Lower lobe of right lung (tissue), 2 donors: ENCODE measurements around the gene KATNBL1. TPM values are rescaled to one million over a fixed set of nuclear protein-coding genes. Genes with fewer than 3 reads are reported as not detected.
"Not testable (repeated sequence)": the region's sequence is repeated elsewhere in the genome, so short reads cannot be mapped to it uniquely, and the experiment has no call there.

Experiments used
- ATAC-seq, 2 donors: fragments of 200-7000 bp; cut with Tn5 transposase; one replicate each; pipeline ENCODE4 v1.9.1; 2020 to 2022; ENCODE audit warnings: mild to moderate bottlenecking in 2 of 2, moderate library complexity in 2 of 2
- DNase-seq: peaks from one replicate; pipeline ENCODE4 v3.0.0-alpha.2; 2020
- H3K27ac ChIP-seq: fragments of 200-600 bp; one replicate; pipeline ENCODE4 v1.8.0; 2022
- H3K27me3 ChIP-seq: fragments of 200-600 bp; one replicate; pipeline ENCODE4 v1.8.0; 2022; ENCODE audit warnings: low read depth
- H3K36me3 ChIP-seq: fragments of 200-600 bp; one replicate; pipeline ENCODE4 v1.8.0; 2022; ENCODE audit warnings: mild to moderate bottlenecking
- H3K4me1 ChIP-seq: fragments of 200-600 bp; one replicate; pipeline ENCODE4 v1.8.0; 2022
- H3K4me3 ChIP-seq: fragments of 200-600 bp; one replicate; pipeline ENCODE4 v1.8.0; 2022; ENCODE audit warnings: mild to moderate bottlenecking
- H3K9me3 ChIP-seq: fragments of 200-600 bp; one replicate; pipeline ENCODE4 v1.8.0; 2022
- intact Hi-C: fragments of 100-400 bp; cut with DNase I; formaldehyde crosslinking; loops from one replicate; pipeline ENCODE4 v1.11.0; 2022
- total RNA-seq: library from RNA; stranded (reverse); fragmentation: NEBNext Ultra II Directional; extraction: Animal tissue kit (Norgen Biotek cat#: 25700); gene quantifications from one replicate; pipeline ENCODE4 v1.2.1, GENCODE V29; 2021
- TF ChIP-seq, protein P1 (sequence below): fragments of 200-600 bp; IDR thresholded peaks from one replicate; pipeline ENCODE4 v1.8.0; 2022; ENCODE audit warnings: antibody characterized with exemption, mild to moderate bottlenecking
- donor health status: DM: no; HTN: yes; CAD: no; lungs with severe emphysema.

Gene KATNBL1
- total RNA-seq, 1 donor from 2014 or later: 44.1 TPM

DNA sequence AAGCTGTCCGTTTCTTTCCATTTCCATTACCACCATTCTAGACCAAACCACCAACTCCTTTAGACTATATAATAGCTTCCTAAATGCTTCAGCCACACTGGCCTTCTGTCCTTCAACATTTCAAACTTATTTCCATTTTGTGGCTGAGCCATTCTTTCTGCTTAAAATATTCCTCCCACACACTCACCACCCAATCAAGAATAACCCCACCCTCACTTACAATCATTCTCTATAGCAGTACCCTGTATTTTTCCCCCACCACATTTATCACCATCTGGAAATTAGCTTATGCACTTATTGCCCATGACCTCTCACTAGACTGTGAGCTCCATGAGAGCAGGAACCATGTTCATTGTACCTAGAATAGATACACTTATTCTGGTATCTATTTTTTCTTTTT is 6.6 kb downstream of the KATNBL1 start:
- Histone ChIP-seq H3K27ac (no peak overlapping the region), H3K36me3 (no peaks in the 10 kb centered on the region), H3K27me3 (no peaks in the 10 kb centered on the region), H3K4me1 (peaks cover 3% of the 10 kb centered on the region), H3K4me3 (no peak overlapping the region), H3K9me3 (no peaks in the 10 kb centered on the region)
- intact Hi-C loops: no loop called here
- TF ChIP-seq, protein P1, sequence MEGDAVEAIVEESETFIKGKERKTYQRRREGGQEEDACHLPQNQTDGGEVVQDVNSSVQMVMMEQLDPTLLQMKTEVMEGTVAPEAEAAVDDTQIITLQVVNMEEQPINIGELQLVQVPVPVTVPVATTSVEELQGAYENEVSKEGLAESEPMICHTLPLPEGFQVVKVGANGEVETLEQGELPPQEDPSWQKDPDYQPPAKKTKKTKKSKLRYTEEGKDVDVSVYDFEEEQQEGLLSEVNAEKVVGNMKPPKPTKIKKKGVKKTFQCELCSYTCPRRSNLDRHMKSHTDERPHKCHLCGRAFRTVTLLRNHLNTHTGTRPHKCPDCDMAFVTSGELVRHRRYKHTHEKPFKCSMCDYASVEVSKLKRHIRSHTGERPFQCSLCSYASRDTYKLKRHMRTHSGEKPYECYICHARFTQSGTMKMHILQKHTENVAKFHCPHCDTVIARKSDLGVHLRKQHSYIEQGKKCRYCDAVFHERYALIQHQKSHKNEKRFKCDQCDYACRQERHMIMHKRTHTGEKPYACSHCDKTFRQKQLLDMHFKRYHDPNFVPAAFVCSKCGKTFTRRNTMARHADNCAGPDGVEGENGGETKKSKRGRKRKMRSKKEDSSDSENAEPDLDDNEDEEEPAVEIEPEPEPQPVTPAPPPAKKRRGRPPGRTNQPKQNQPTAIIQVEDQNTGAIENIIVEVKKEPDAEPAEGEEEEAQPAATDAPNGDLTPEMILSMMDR: no peak
- ATAC-seq: no peak
- no peak for DNase-seq

DNA sequence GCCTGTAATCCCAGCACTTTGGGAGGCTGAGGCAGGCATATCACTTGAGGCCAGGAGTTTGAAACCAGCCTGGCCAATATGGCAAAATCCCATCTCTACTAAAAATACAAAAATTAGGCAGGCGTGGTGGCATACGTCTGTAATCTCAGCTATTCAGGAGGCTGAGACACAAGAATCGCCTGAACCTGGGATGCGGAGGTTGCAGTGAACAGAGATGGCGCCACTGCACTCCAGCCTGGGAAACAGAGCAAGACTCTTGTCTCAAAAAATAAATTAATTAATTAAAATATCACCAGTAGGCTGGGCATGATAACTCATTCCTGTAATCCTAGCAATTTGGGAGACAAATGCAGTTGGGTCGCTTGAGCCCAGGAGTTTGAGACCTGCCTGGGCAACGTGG is 16.6 kb downstream of the KATNBL1 start:
- ATAC-seq, H3K36me3 ChIP-seq, H3K27me3 ChIP-seq, H3K9me3 ChIP-seq, DNase-seq, H3K4me3 ChIP-seq, H3K27ac ChIP-seq, intact Hi-C loops, H3K4me1 ChIP-seq: not testable (repeated sequence)

DNA sequence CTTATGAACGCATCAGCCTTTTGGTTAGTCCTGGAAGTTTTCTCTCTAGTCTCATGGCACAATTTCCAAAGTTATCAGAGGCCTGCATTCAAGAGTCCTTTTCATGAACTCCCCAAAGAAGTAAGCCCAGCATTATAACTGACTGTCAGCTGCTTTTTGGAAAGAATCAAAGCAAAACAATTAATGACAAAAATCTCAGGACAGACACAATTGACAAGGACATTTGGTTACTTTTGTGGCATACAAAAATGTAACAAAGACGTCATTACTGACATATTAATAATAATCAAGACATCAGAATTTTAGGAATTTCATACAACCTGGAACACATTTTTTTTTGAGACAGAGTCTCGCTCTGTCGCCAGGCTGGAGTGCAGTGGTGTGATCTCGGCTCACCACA is 21.2 kb downstream of the KATNBL1 start:
- Histone ChIP-seq H3K4me1 (no peaks in the 10 kb centered on the region), H3K9me3 (no peaks in the 10 kb centered on the region), H3K36me3 (no peaks in the 10 kb centered on the region), H3K4me3 (no peak overlapping the region), H3K27me3 (no peaks in the 10 kb centered on the region), H3K27ac (no peak overlapping the region)
- TF ChIP-seq, protein P1: no peak
- ATAC-seq: no peak
- intact Hi-C loops: no loop called here
- no peak for DNase-seq

DNA sequence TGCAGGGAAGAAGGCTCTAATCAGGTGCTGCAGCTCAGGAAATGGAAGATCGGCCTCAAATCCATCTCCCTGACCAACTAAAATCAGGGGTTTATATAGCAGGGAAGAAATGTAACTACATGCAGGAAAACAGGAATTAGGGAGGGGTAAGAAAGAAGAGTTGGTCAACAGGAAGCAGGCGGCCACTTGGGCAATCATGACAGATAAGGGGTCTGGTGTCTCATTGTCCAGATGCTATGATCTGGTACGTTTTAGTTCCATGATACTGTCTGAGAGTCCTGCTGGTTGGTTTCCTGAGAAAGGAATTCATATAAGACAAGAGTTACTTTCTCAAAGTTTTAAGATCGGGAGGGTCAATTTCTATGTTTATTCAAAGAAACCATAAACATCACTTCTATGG is 24.2 kb downstream of the KATNBL1 start:
- H3K4me3 ChIP-seq: no peak overlapping the region
- TF ChIP-seq, protein P1: no peak
- ATAC-seq: no peak

DNA sequence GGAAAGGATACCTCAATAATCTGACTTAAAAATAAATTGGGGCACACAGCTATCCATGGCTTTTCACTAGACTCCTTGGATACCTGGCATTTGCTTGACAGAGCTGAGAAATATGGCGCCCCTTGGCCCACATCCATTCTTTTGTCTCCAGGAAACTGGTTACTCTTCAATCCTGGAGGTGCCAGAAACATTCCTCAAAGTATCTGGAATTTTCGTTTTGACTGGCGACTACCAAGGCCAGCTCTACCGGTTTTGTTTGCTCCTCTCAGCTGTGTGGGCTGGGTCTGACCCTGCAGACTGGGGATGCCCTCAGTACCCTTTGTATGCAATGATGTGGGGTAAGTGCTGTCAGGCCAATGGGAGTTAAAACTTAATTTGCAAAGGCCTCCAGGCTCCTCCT is 27.0 kb downstream of the KATNBL1 start:
- ATAC-seq (no peak), DNase-seq (no peak)
- no peaks in the 10 kb centered on the region for H3K36me3 ChIP-seq
- H3K4me1 ChIP-seq: no peaks in the 10 kb centered on the region
- TF ChIP-seq, protein P1: no peak
- intact Hi-C loops: no loop called here
- no peak overlapping the region for H3K4me3 ChIP-seq
- H3K27me3 ChIP-seq: no peaks in the 10 kb centered on the region
- no peaks in the 10 kb centered on the region for H3K9me3 ChIP-seq
- no peak overlapping the region for H3K27ac ChIP-seq

More for the DNA sequence above, 24.2 kb downstream of the KATNBL1 start:
- intact Hi-C loops: no loop called here
- H3K27me3 ChIP-seq: no peaks in the 10 kb centered on the region
- no peak overlapping the region for H3K27ac ChIP-seq
- no peaks in the 10 kb centered on the region for H3K9me3 ChIP-seq
- no peak for DNase-seq
- no peaks in the 10 kb centered on the region for H3K36me3 ChIP-seq
- H3K4me1 ChIP-seq: no peaks in the 10 kb centered on the region

DNA sequence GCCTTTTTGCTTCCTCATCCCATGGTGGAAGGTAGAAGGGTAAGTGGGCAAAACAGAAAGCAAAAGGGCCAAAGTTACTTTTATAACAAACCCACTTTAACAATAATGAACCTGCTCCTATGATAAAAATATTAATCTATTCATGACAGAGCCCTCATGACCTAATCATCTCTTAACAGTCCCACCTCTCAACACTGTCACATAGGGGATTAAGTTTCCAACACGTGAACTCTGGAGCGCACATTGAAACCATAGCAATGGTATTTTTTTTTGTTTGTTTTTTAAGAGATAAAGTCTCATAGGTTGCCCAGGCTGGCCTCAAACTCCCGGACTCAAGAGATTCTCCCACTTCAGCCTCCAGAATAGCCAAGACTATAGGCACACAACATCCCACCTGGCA is 30.7 kb downstream of the KATNBL1 start:
- Histone ChIP-seq H3K4me1 (no peaks in the 10 kb centered on the region), H3K36me3 (no peaks in the 10 kb centered on the region), H3K27ac (no peak overlapping the region), H3K27me3 (no peaks in the 10 kb centered on the region), H3K9me3 (peaks cover 3% of the 10 kb centered on the region), H3K4me3 (no peak overlapping the region)
- TF ChIP-seq, protein P1: no peak
- intact Hi-C loops: no loop called here
- ATAC-seq (no peak), DNase-seq (no peak)

DNA sequence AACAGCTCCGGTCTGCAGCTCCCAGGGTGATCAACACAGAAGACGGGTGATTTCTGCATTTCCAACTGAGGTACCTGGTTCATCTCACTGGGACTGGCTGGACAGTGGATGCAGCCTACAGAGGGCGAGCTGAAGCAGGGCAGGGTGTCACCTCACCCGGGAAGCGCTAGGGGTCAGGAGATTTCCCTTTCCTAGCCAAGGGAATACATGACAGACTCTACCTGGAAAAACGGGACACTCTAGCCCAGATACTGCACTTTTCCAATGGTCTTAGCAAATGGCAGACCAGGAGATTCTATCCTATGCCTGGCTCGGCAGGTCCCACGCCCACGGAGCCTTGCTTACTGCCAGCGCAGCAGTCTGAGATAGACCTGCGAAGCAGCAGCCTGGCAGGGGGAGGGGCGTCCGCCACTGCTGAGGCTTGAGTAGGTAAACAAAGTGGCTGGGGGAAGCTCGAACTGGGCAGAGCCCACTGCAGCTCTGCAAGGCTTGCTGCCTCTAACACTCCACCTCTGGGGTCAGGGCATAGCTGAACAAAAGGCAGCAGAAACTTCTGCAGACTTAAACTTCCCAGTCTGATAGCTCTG is 43.8 kb downstream of the KATNBL1 start:
- ATAC-seq, H3K4me3 ChIP-seq, DNase-seq, H3K36me3 ChIP-seq, intact Hi-C loops, H3K27ac ChIP-seq, H3K4me1 ChIP-seq, H3K27me3 ChIP-seq: not testable (repeated sequence)
- peaks cover 11% of the 10 kb centered on the region for H3K9me3 ChIP-seq
